ENCODE data around the gene AATK. TPM values are rescaled to one million over a fixed set of nuclear protein-coding genes. Genes with fewer than 3 reads are reported as not detected.

The AATK gene
- total and polyA plus RNA-seq, 9 of the 15 experiments (the other 6 are each of a cell fraction or from before 2014, with no cell fraction given): 0.11 to 0.55 (median 0.38) TPM; not detected in 5

- TF ChIP-seq RAD21 (CRISPR knock-in tag; conservative IDR thresholded peaks at IDR 0.05 in 1 of 2, IDR thresholded peaks at IDR 0.05 in 1 of 2) (peak; percentile 41 to 66), TEAD1 (CRISPR knock-in tag; IDR thresholded peaks at IDR 0.05) (peak in 1 of 2 experiments; percentile 50; a peak in 1 of 4 replicates), GTF2F1 (IDR thresholded peaks at IDR 0.05; ENCODE audit: low read depth, low read length) (no peak), TRIM28 (IDR thresholded peaks at IDR 0.05) (no peak), NCOA2 (IDR thresholded peaks at IDR 0.05; ENCODE audit: partially characterized antibody in 2 of 2) (no peak), REST (IDR thresholded peaks at IDR 0.05; ENCODE audit: borderline replicate concordance) (peak; percentile 39; the same call in 1 of the 2 replicates), REST (CRISPR knock-in tag; IDR thresholded peaks at IDR 0.05; ENCODE audit: low read depth) (no peak), VEZF1 (CRISPR knock-in tag; IDR thresholded peaks at IDR 0.05) (0 out of 2 replicates have a peak, but pooled peaks have one; percentile 18), CREM (IDR thresholded peaks at IDR 0.05; ENCODE audit: low read depth) (peak; percentile 58), CBFA2T2 (conservative IDR thresholded peaks at IDR 0.05) (no peak), C11orf30 (IDR thresholded peaks at IDR 0.05; ENCODE audit: low read depth) (peak; percentile 19; the same call in 1 of the 2 replicates), HDAC6 (IDR thresholded peaks at IDR 0.05; ENCODE audit: low read depth, low read length) (no peak), SMC3 (conservative IDR thresholded peaks at IDR 0.05; ENCODE audit: insufficient read depth, low read depth, low read length) (0 out of 2 replicates have a peak, but pooled peaks have one; percentile 16)
- TF ChIP-seq, protein P1, sequence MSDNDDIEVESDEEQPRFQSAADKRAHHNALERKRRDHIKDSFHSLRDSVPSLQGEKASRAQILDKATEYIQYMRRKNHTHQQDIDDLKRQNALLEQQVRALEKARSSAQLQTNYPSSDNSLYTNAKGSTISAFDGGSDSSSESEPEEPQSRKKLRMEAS (CRISPR knock-in tag; IDR thresholded peaks at IDR 0.05): peak; percentile 31; the same call in 1 of the 2 replicates
- TF ChIP-seq, protein P2, sequence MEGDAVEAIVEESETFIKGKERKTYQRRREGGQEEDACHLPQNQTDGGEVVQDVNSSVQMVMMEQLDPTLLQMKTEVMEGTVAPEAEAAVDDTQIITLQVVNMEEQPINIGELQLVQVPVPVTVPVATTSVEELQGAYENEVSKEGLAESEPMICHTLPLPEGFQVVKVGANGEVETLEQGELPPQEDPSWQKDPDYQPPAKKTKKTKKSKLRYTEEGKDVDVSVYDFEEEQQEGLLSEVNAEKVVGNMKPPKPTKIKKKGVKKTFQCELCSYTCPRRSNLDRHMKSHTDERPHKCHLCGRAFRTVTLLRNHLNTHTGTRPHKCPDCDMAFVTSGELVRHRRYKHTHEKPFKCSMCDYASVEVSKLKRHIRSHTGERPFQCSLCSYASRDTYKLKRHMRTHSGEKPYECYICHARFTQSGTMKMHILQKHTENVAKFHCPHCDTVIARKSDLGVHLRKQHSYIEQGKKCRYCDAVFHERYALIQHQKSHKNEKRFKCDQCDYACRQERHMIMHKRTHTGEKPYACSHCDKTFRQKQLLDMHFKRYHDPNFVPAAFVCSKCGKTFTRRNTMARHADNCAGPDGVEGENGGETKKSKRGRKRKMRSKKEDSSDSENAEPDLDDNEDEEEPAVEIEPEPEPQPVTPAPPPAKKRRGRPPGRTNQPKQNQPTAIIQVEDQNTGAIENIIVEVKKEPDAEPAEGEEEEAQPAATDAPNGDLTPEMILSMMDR (IDR thresholded peaks at IDR 0.05 in 2 of 3, conservative IDR thresholded peaks at IDR 0.05 in 1 of 3; ENCODE audit: insufficient read depth in 2 of 3, low read depth in 1 of 3, low read length in 3 of 3): peak; percentile 73 to 81 (median 78)
Measured at GRCh38 chr17:81200695-81201580, 34.9 kb upstream of the AATK start (continued).
